ENCODE results near the gene HCN2.

GRCh38 chr19:628168-628567, 38.5 kb downstream of the HCN2 start:
- TF ChIP-seq POLR2AphosphoS5 (IDR thresholded peaks at IDR 0.05; ENCODE audit: borderline replicate concordance, low read depth, low read length) (no peak), EZH2 (IDR thresholded peaks at IDR 0.05) (no peak), FOXP2 (optimal IDR thresholded peaks at IDR 0.05; ENCODE audit: control extremely low read depth, extremely low read length, insufficient read depth) (no peak)

Data from SK-N-MC (cell line).